GM18517 (cell line): Measurements from ENCODE around the gene FOXP1.

Experiments used
- ATAC-seq: cut with Tn5 transposase; IDR thresholded peaks from one replicate; pipeline ENCODE4 v1.9.1; 2021; ENCODE audit warnings: mild to moderate bottlenecking, moderate library complexity; ENCODE audit not compliant: unreplicated experiment

FOXP1 gene

DNA sequence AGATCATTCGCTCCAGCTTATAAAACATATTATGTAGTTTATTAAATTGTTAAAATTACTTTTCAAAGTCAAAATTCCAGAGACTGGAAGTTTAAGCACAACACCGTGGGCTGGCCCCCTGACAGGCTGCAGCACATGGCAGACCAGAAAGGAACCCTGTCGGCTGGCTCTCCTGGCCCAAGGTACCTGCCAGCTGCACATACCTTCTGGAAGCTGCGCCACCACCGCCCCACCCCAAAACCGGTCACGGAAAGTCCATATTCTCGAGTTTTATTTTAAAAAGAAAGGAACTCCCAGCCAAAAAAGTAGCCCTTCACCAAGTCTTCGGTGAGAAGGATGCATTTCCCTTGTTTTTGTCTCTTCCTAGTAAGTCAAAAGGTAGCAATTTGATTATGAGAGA is 94.6 kb downstream of the FOXP1 start:
- ATAC-seq = no peak

DNA sequence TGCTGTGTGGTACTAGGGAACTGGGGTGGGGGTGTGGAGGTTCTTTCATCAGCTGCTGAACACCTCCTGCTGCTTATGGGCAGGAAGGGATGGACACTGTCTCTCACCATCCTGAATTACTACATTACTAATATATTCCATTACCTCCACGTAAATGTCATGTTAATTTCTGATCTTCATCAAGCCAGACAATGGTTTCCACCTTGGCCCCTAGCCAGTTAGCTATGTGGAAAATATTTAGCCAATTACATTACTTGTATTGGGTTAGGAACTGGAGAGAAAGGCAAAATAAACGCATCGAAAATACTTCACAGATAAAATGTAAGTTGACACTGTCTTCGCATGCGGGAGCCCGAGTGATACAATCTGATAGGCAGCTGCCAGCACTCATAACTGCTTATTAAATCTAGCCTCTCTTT is 95.1 kb downstream of the FOXP1 start:
- no peak for ATAC-seq

DNA sequence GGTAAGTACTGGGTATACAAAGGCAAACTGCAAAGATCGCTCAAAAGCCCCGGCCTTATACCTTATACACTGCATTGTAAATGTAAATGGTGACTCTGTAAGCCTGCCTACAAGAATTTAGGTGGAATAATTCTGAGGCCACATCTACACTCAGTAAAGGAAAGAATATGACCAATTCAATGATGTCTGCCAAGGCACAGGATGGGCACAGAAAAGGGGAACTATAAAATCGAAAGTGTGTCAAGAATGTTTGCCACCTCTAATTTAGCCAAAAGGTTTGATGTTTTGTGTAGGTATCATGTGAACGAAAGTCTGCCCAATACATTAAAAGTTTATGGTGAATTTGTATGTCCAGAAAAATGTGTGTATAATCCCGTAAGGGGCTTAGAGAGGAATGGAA is 96.1 kb downstream of the FOXP1 start:
- no peak for ATAC-seq

DNA sequence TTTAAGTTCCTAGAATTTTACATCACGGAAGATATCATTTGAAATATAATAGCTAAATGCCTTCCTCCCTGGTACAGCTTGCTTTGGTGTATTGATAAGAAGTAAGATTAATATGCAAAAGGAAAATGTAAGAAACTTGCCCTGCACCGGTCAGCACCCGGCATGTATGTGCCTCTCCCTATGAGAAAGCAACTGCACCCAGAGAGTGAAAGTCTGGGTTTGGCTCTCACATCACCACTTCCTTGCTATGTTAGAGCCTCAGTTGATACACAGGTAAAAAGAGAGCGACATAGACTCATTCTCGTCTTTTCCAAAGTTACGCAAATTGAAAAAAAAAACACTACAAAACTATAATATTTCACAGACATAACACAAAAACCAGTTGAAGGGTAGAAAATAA is 96.7 kb downstream of the FOXP1 start:
- ATAC-seq = no peak

DNA sequence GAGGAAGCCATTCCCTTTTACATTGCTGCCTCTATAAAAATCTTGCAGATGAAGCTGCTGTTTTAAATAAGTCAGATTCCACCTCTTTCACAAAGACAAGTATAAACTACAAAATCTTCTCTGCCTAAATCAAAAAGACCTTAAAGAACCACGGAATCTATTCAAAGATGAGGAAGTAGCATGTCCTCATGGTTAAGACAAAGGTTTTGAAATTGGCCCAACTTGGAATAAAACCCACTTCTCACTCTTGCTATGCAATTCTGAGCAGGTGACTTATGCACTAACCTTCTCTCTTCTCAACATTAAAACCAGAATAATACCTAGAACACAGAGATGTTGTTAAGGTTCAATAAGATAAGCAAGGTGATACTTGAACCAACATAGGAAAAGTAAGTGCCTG is 97.6 kb downstream of the FOXP1 start:
- no peak for ATAC-seq

DNA sequence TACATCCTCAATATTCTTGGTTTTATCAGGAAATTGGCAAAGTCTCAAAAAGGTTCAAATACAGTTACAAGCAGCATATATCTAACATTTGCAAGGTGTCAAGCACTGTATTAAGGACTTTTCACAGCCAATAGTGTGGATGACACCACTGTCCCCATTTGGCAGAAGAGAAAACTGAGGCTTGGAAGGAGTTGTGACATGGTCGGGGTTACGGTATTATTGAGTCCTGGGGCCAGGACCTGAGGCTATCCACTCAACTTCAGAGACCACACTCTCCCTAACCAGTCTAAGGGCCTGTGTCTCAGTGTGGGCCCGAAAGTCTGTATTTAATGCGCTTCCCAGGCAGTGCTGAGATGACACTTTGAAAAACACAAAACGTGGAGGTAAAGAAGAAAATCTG is 99.1 kb downstream of the FOXP1 start:
- ATAC-seq = no peak

DNA sequence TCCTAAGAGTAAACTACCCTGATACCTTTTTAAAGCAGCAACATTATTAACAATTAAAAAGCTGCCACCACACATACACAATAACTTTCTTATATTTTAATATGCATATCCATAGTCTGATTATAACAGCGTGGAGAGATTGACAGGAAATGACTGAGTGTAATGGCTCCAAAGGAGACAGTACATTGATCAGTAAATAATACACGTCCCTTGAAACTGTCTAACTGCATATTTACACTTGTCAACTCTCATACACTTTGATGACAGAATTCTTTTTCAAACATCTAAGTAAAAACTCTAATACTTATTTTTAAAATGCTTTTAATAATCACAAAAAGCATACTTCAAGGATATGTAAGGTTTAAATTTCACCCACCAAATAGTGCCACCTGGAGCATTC is 99.5 kb downstream of the FOXP1 start:
- no peak for ATAC-seq

DNA sequence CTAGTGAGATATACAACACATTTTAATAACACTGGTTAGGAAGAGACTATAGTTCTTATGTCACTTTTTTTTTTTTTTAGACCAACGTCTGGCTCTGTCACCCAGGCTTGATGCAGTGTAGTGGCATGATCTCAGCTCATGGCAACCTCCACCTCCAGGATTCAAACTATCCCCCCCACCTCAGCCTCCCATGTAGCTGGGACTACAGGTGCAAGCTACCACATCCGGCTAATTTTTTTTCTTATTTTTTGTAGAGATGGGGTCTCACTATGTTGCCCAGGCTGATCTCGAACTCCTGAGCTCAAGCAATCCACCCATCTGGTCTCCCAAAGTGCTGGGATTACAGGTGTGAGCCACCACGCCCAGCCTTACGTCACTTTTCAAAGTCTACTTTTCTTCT is 100.8 kb downstream of the FOXP1 start:
- no peak for ATAC-seq

DNA sequence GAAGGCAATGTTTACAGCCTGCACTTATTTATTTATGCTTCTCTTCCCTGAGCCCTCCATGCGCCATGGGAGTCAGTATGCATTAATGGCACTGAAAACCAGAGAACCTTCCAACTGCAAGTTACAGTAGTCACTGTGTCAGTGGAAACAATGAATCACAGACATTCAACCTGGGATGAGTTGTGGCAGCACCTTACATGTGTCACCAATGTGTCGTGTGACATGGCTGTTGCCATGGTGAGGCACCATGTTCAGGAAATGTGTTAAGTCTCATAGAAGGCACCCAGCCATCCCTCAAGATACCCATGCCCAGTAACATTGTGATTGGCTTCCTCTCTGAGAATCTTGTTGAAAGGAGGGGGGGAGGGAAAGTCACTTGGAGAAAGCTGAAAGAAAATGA is 105.0 kb downstream of the FOXP1 start:
- ATAC-seq = no peak

DNA sequence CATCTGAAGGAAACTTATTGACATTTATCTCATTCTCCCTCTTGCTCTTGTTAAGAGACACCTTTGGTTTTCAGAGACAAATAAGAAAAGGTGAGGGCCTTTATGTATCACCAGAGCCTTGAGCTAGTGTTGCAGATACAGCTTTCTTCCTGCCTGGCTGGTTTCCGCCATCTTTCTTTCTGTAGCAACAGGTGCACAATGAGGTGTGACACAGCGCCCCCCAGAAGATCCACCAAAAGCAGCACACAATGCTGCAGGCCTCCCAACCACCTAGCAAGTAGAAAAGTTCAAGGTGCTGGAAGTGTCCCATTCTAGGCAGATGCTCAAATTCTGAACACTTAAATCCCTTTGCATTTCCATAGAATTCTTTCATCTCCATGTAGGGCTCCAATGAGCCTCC is 106.6 kb downstream of the FOXP1 start:
- no peak for ATAC-seq

DNA sequence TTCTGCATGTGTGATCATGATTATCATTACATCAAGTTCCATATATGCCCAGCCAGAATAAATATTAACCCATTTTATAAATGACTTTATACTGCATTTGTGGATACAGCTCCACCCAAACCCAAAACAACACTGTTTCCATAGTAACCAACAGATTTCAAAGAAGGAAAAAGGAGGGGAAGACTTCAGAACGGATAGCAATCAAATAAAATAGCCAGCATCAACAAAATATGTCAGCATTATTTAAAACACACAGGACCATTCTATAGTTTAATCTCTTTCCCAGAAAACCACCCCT is 114.4 kb downstream of the FOXP1 start:
- ATAC-seq = no peak

DNA sequence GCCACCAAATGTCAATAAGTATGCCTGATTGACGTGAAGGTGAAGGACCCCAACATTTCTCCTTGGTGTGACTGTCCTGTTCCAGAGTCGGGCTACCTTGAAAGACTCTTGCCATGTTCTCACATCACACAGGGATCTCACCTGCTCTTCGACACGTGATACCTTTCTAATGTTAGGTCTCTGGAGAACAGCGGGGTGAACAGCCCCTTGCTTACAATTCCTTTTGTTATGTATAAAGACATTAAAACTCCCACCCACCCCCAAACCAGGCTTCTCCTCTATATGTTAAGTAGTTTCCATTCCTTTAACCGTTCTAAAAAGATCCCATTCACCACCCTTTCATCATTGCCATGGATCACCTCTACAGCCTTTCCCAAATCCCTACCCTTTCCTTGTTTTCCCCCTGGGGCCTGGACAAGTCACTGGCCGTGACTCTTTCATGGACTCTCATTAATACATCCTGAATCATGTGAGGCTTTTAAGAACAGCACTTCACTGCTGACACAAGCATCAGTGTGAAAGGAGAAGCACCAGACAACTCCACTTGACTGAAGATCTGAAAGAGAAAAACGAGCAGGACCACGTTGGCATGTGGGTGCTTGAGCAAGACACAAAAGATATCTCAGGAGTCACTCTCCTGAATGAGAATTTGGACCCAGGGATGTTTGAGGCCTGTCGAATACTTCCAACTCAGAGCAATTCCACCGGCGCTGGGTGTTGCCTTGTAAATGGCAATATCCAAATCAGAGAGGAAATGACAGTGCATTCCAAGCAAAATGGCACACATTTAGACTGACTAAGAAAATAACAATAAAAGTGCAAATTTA is 115.0 kb downstream of the FOXP1 start:
- ATAC-seq = no peak

DNA sequence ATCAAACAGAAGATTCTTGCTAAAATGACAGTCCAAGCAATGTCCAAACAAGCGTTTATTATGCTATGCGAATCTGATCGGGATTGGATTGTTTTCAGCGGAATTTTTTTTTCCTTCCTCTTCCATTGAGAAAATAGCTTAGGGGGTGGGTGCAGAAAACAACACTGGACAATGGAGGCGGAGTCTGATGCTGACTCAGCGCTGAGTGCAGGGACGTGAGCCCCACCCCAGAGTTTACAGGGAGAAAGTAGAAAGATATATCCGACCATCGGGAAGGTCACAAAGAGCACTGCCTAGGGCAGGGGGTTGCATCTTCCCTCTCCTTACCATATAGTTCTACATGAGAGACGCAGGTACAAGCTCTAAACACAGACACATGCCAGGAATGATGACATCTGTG is 117.0 kb downstream of the FOXP1 start:
- no peak for ATAC-seq

DNA sequence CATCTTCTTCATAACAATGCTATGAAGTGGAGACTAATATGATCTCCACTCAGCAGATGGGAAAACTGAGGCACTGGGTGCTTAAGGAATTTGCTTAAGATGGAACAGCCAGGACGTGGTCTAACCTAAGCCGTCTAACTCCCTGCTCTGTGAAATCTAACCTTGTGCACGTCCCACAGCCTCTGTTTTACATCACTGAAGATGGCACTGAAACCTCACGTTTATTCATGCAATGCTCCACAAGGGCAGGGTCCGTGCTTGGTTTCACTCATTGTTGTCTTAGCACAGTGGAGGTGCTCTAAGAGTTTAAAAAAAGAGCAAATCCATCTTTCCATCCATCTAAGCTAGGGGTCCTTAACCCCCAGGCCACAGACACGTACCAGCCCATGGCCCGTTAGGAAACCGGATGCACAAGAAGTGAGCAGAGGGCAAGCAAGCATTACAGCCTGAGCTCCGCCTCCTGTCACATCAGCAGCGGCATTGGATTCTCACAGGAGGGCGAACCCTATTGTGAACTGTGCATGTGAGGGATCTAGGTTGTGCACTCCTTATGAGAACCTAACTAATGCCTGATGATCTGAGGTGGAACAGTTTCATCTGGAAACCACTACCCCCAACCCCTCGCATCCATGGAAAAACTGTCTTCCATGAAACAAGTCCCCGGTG is 118.0 kb downstream of the FOXP1 start:
- no peak for ATAC-seq

DNA sequence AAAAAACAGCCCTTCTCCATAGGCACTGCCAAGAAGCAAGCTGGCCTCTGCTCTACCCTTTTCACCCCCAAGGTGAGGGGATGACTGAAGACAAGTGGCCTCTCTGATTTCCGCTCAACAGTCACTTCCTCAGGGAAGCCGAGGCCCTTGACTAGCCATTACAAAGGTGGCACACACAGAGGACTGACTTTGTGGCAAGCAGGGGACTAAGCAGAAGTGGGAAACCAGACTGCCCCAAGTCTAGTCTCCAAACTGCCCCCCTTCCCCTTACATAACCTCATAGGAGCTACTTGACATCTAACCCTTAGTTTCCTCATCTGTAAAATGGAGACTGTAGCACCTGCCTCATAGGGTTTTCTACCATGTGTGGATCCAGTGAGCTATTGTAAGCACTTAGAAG is 118.9 kb downstream of the FOXP1 start:
- no peak for ATAC-seq

DNA sequence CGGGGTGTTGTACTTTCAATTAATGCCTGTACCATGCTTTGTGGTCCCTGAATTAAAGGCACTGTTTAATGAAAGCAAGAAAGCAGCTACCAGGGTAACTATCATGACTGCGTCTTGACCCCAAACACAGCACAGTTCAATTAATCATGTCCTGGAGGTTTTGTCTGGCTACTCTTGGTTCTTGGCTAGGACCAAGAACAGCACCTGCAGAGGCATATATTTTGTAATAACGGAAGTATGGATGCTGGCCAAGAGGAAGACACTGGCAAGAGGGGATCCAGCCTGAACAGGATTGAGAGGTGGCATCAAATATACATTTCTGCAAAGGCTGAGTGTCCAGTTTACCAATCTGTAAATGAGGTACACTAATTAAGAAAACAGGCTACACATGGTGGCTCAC is 119.9 kb downstream of the FOXP1 start:
- no peak for ATAC-seq

DNA sequence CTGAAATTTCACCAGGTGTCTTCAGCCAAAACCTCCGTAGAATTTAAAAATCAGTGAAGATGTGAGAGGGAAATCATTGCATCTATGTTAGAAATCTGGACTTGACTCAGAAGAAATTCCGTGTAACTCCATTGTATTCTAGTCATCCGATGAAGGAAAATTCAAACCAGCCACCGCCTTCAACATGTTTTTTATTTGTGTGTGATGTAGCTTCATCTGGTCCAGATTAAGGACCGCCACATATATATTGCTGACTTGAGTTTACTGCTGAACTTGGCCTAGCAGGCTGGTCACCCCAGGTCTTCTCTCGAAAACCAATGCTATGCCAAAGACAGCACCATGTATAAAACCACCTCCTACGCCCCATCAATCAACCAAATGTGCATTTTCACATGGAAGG is 120.9 kb downstream of the FOXP1 start:
- no peak for ATAC-seq

DNA sequence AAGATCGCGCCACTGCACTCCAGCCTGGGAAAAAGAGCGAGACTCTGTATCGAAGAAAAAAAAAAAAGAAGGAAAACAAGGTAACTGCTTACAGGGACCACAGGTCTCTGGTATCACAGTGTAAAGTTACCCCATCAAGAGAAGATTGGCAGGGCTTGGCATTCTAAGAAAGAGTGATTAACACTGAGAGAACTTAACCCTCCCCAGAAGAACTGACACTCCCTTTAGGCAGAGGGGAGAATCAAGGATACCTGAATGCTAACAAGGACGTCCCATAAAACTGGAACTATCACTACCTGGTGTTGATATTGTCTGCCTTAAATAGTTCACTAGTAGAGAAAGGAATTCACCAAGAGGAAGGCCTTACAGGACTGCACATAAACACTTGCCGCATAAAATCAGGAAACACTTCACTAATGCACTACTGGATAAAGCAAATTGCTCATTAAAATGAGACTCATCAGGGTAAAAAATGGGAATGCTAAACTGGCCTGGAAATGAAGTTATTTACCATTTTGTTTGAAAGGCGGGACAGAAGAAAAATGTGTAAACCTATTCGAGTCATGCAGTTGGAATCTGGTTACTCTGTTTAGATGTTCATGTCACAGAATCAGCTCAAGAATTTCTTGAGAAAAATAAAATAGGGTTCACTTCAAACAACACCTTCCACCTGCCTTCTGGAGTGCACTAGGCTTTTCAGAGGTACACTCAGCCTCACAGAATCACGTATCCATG is 121.6 kb downstream of the FOXP1 start:
- no peak for ATAC-seq

DNA sequence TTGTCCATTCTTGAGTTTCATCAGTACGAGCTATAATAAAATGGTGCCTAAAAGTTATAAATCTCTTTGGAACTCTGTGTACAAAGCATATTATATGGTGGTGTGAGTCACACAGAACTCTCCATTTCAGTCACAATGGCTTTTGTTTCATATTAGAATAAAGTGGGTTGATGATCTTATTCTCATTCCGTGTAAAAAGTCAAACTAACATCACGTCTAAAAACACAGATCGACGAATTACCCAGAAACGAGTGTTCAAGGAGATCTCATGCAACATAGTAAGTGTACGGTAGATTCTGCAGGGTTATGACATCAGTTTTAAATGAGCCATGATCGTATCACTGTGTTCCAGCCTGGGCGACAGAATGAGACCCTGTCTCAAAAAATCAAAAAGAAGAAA is 122.4 kb downstream of the FOXP1 start:
- ATAC-seq = no peak

DNA sequence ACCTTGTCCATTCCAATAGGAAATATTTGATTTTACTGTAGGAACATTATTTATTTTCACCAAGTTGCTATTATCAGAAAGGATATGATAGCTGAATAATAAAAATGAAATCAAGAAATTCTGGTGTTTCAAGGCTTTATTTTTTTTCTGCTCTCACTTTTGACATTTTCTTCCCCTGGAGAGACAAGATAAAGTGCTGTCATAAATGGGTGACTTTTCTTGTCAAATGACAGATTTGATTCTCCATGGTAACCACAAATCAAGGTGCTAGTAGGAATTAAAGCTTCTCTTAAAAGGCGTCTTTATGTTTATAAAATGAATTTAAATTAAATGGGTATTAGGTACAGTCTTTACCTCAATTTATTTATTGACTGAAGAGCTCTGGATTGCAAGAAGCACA is 124.6 kb downstream of the FOXP1 start:
- ATAC-seq = no peak

DNA sequence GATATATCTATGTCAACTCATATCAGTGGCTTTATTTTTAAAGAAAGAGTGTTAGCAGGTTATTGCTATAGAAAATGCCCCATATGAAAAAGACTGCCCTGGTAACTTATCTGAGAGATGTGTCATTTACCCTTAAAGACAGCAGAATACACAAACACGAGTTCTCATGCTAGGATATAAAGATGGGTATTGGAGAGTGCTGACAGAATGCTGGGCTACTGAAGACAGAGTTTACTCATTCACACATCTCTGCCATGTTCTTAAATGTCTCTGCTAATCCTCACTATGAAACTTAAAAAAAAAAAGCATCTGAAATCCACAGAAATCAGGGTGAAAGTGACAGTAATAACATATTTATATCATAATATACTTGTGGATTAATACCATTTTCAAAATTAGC is 126.7 kb downstream of the FOXP1 start:
- no peak for ATAC-seq

DNA sequence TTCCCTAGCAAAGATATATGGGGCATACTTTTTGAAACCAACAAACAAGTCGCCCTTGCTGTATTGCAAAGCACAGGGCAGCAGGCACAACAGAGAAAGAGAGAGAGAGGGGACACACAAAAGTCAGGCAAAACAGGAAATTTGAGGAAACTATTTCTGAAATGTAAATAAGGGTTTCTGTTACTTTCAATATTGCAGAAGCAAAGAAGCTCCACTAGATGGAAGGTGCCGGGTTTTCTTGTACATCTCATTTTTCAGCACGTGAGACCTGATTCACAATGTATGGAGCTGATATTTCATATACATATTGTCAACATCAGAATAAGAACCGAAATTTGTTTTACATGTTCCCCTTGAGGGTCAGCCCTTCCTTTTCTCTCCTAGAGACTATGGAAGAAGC is 127.4 kb downstream of the FOXP1 start:
- peak; percentile 57 for ATAC-seq
